HG03196 (cell line): ENCODE results near the gene KLF13.
"Not testable (repeated sequence)": the region's sequence is repeated elsewhere in the genome, so short reads cannot be mapped to it uniquely, and the experiment has no call there.

Experiments
- ATAC-seq: cut with Tn5 transposase; IDR thresholded peaks from one replicate; pipeline ENCODE4 v1.9.1; 2021; ENCODE audit not compliant: unreplicated experiment

Gene KLF13

GRCh38 chr15:31344823-31345605 is 18.4 kb downstream of the KLF13 start:
- peak; percentile 22 for ATAC-seq

DNA sequence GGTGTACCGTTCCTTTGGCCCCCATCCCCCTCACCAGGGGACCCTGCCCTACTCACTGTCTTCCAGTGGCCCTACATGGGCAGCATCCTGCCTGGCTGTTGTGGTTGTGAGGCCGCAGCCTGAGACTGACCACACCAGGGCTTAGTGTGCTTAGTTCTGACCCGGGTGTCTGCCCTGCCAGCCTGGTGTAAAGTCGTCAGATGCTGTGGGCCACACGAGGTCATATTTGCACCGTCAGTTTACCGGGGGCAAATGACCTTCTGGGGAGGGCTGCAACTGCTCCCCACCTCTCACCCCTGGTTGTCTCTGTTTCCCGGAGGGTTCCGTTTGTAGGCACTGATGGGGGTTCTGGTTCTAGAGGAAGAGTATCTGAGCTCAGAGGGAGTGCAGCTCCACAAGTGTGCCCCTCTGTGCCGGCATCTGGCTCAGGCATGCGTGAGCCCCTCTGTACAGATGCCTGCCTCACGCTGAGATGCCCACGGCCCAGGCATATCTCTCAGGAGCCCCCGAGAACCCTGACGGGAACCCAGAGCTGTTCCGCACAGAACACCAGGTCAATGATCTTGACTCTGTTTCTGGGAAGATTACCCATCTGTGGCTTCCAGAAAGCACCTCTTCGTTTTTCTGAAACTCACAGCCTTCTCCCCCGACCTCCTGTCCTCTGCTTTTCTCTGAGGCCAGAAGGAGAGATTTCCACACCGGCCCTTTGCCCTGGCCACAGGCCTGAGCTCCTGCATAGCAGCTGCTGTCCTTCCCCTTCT is 19.2 kb downstream of the KLF13 start:
- ATAC-seq, result peak; percentile 32

- ATAC-seq, result peak; percentile 35
These were observed 19.9 kb downstream of the KLF13 start for GRCh38 chr15:31346367-31347066.

DNA sequence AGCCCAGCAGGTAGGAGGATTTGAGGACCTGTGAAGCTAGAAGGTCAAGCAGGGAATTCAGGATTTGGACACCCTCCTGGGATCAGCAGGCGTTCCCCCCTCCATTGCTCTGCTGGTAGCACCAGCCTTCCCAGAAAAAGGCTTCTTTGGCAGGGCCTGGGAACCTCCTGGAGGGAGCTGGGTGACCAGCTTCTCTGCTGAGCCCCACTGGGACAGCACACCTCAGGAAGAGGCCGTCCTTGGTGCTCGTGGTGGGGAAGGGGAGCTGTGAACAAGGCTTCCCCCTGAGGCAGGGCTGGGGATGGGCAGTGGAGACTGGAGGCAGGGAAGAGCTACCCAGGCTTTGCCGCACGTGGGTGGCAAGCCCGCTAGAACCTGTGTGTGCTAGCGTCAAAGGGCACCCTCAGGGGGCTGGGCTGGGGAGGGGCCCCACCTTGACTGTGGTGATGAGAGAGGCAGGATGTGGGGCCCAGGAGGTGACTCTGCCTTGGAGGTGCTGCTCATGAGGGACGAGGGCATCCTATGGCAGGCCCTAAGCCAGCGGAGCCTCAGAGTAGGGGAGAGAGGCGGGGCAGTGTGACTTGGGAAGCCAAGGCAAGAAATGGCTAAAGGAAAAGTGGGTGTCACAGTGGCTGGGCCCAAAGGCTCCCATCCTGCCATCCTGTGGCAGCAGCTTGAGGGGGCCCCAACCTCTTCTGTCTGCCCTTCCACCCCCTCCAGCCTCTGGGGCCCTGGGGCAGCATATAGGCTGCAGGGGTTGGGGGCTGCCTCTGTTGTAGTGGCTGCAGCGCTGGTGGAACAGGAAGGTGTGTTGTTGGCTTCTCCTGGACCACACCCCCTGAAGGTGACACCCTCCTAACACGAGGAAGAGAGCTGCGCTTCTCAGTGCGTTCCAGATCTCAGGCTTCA is 20.7 kb downstream of the KLF13 start:
- no peak for ATAC-seq

DNA sequence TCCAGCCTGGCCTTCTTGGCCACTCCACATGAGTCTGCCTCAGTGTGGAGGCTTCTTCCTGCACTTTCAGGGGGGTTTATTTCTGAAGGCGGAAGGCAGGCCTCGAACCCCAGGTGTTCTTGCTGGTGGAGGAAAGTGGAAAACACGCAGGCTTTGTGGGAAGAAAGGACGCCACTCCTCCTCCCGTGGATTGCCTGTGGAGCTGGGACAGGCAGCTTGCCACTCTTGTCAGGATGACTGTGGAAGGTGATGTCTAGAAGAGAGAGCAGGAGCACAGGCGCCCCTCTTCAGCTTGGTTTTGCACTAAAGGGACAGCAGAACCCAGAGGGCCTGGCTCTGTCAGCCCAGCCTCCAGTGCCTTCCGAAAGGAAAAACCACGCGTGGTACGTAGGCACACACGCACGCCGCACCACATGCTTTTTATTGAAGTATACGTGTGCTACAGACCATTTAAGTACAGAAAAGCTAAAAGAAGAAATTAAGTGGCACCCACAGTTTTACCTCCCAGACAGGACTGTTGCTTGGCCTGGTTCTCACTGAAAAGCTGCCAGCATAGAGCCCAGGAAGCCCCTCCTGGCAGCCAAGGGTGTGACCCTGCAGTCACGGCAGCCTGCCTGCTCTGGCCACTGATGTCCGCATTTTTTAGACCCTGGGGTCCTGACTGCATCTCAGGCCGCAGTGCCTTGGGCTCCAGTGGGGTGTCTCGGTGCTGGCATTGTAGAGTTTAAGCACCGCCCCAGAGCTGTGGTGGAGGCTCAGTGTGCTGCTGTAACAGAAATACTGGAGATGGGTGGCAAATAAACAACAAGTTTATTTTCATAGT is 21.6 kb downstream of the KLF13 start:
- ATAC-seq, result no peak

- no peak for ATAC-seq
These were observed 22.9 kb downstream of the KLF13 start for GRCh38 chr15:31349233-31350141.

- no peak for ATAC-seq
These were observed 24.1 kb downstream of the KLF13 start for GRCh38 chr15:31350771-31351170.

DNA sequence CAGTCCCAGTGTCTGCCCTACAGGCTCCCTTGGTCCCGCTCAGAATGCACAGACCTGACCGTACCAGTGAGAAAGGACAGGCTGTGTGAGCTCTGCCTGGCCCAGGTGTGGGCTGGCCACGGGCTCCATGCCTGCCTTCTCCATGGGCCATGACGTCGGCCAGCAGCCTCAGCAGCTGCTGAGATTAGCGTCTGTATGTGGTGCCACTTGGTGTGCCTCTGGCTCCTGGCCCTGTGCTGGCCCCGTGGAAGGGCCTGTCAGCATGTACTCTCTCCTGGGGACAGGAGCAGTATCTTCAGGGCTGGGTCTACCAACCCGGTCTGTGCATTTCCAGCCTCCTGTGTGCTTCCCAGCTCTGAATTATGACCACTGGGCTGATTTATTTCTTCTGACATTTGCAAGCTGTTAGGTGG is 25.7 kb downstream of the KLF13 start:
- no peak for ATAC-seq

- peak; percentile 68 for ATAC-seq
These were observed 26.5 kb downstream of the KLF13 start for GRCh38 chr15:31352911-31353811.

DNA sequence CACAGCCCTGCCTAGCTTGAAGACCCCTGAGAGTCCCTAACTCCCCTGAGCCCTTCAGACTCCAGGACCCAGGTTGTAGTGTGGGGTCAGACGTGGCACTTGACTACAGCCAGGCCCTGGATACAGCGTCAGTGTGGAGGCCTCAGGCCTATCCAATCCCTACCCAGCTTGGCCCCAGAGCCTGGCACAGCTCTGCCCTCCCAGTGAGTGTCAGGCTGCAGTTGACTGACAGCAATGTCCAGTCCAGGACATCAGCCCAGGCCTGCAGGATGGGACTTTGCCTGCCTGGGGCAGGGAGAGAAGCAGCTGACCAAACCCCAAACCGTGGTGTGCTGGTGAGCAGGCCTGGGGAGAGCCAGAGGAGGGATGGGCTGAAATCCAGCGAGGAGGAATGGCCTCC is 27.3 kb downstream of the KLF13 start:
- peak; percentile 3 for ATAC-seq

- not testable (repeated sequence) for ATAC-seq
These were observed 29.5 kb downstream of the KLF13 start for GRCh38 chr15:31356097-31356496.

DNA sequence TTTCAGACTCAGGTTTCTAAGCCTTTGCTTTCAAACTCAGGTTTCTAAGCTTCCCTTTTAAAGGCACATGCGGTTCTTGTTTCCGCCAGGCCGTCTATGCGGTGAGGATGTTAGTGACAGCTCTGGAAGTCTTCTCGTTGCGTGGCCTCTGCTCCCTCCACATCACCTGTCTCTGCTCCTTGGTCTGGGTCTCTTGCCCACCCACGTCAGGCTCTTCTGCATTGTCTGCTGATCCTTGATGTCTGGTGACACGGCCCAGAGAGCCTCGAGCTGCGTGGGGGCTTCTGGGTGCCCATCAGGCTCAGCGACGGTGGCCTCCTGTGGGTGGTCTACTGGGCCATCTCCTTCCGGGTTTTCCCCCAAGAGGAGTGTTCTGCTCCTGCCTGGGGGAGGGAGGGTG is 30.5 kb downstream of the KLF13 start:
- no peak for ATAC-seq

DNA sequence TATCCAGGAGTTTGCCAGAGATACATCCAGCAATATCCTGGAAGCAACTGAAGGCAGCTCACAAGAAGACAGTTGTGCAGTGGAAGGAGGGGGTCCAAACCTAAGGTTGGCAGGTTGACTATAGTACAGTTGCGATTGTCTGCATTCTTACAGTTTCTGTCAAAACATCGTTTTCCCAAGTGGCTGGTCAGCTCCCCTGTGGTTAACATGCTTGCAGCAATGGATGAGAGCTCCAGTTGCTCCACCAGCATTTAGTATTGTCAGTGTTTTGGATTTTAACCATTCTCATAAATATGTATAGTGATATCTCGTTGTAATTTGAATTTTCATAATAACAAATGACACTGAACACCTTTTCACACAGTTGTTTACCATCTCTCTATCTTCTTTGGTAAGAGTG is 31.5 kb downstream of the KLF13 start:
- ATAC-seq, result no peak

GRCh38 chr15:31358957-31359701 is 32.5 kb downstream of the KLF13 start:
- ATAC-seq, result no peak

DNA sequence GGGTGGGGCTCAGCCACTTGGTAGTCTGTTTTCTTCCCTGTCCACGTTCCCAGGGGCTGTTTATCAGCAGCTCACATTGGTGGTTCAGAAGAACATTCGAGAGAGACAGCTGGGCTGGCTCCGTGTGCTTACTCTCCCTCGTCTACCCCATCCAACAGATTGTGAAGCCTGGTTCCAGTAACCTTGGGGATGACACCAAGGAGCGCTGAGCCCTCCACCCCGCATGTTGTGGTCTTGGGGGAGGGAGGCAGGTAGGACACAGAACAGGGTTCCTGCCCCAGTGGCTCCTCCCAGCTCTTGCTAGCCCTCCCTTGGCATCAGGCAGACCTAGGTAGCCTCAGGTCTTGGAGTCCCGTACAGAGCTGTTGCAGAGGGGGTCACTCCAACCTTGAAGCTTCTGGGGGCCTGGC is 33.1 kb downstream of the KLF13 start:
- ATAC-seq, result no peak

DNA sequence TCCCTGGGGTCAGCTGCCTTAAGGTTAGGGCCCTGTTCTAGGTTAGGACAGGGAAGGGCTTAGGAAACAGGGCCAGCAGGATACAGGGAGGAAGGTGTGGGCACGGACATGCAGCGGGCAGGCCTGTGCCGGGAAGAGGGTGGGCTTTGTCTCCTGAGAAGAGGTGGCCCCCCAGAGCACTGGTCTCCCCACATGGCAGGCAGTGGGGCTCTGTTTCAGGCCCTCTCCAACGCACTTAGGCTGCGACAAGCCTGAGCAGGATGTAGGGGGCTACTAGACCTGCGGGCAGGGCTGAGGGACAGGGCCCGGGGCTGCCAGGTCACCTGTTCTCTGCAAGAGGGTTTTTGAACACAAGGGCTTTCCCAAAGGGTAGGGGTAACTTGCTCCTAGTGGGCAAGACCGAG is 33.5 kb downstream of the KLF13 start:
- no peak for ATAC-seq
